Left lung (tissue), 10 donors: ENCODE results near the gene HSH2D. TPM values are rescaled to one million over a fixed set of nuclear protein-coding genes. Genes with fewer than 3 reads are reported as not detected.
"Not testable (repeated sequence)": the region's sequence is repeated elsewhere in the genome, so short reads cannot be mapped to it uniquely, and the experiment has no call there.

Source experiments
- ATAC-seq: fragments of 200-7000 bp; cut with Tn5 transposase; one replicate; pipeline ENCODE4 v1.9.1; 2020; ENCODE audit warnings: moderate library complexity
- DNase-seq, 4 donors: peaks; one replicate each; pipeline ENCODE4 v3.0.0-alpha.2; 2013 to 2020
- H3K27ac ChIP-seq, 2 donors: fragments of 200-600 bp; sonication (generic) in 1 of 2; one replicate each; pipeline versions ENCODE4 v1.5.0 to v1.8.0; 2020 to 2021
- H3K27me3 ChIP-seq, 2 donors: fragments of 200-600 bp; sonication (generic) in 1 of 2; one replicate each; pipeline versions ENCODE4 v1.5.0 to v1.8.0; 2020 to 2021
- H3K36me3 ChIP-seq, 2 donors: fragments of 200-600 bp; sonication (generic) in 1 of 2; one replicate each; pipeline versions ENCODE4 v1.5.0 to v1.8.0; 2020 to 2021
- H3K4me1 ChIP-seq, 2 donors: fragments of 200-600 bp; one replicate each; pipeline ENCODE4 v1.8.0; 2021
- H3K4me3 ChIP-seq, 2 donors: fragments of 200-600 bp; sonication (generic) in 1 of 2; one replicate each; pipeline versions ENCODE4 v1.5.0 to v1.8.0; 2020 to 2021; ENCODE audit warnings: mild to moderate bottlenecking in 1 of 2
- H3K9me3 ChIP-seq, 2 donors: fragments of 200-600 bp; sonication (generic) in 1 of 2; one replicate each; pipeline versions ENCODE4 v1.5.0 to v1.8.0; 2020 to 2021
- intact Hi-C, 2 donors: fragments of 100-400 bp; cut with DNase I; formaldehyde crosslinking; loops; one replicate each; pipeline versions ENCODE4 v1.11.2 to v1.14.2; 2022
- polyA plus RNA-seq, 6 donors: library from polyadenylated mRNA; unstranded; fragments of 120-200 nt; gene quantifications; one replicate each; pipeline ENCODE4 v1.2.1, GENCODE V29; 2013; ENCODE audit not compliant: insufficient read length in 6 of 6
- total RNA-seq, 2 donors: library from RNA; stranded (reverse); fragmentation: NEBNext Ultra II Directional; extraction: Animal tissue kit (Norgen Biotek cat#: 25700); gene quantifications; one replicate each; pipeline ENCODE4 v1.2.1, GENCODE V29; 2021
- TF ChIP-seq, protein P1 (sequence below), 2 donors: fragments of 200-600 bp; sonication (generic) in 1 of 2; IDR thresholded peaks; one replicate each; pipeline versions ENCODE4 v1.5.0 to v1.8.0; 2021; ENCODE audit warnings: antibody characterized with exemption in 2 of 2
- donor health status: DM: no; HTN: yes; CAD: no.
- donor health status: DM: no; HTN: no; CAD: no.

Gene HSH2D
- total and polyA plus RNA-seq, 8 donors: 1.8 to 8.5 (median 2.3) TPM

DNA sequence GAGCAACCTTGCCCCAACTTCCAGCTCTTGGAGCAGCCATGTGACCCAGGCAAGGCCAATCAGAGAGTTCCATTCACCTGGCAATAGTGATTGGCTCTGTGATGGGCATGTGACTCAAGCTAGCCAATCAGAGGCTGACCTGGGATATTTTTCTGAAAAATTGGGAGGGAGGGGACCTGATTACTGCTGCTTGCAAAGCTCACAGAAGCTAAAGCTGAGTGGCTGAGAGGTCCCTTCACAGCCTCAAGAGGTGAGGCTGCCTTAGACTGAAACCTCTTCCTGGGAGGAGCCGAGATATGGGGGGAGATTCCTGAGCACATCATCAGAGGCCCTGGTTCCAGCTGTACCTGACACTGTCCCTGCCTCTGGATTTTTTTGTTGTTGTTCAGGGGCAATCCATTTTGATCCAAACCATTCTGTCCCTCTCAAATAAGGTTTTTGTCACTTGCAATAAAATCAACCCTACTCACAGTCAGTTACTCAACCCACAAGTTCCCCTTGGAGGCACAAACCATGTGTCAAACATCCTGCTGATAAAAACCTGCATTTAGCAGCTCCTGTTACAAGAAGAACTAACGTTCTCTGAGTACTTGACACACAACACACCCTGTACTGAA, 25.1 kb downstream of the HSH2D start:
- intact Hi-C loops: no loop called here
- peak overlapping the region in 1 of 2 donors; percentile 57 for H3K27ac ChIP-seq
- H3K4me1 ChIP-seq: peaks cover 0 to 7% of the 10 kb centered on the region in 2 donors
- H3K36me3 ChIP-seq: no peaks in the 10 kb centered on the region
- DNase-seq (no peak), ATAC-seq (peak; percentile 54)
- H3K4me3 ChIP-seq: no peak overlapping the region
- H3K9me3 ChIP-seq: no peaks in the 10 kb centered on the region
- no peaks in the 10 kb centered on the region for H3K27me3 ChIP-seq
- TF ChIP-seq, protein P1, sequence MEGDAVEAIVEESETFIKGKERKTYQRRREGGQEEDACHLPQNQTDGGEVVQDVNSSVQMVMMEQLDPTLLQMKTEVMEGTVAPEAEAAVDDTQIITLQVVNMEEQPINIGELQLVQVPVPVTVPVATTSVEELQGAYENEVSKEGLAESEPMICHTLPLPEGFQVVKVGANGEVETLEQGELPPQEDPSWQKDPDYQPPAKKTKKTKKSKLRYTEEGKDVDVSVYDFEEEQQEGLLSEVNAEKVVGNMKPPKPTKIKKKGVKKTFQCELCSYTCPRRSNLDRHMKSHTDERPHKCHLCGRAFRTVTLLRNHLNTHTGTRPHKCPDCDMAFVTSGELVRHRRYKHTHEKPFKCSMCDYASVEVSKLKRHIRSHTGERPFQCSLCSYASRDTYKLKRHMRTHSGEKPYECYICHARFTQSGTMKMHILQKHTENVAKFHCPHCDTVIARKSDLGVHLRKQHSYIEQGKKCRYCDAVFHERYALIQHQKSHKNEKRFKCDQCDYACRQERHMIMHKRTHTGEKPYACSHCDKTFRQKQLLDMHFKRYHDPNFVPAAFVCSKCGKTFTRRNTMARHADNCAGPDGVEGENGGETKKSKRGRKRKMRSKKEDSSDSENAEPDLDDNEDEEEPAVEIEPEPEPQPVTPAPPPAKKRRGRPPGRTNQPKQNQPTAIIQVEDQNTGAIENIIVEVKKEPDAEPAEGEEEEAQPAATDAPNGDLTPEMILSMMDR (IDR thresholded peaks at IDR 0.05): no peak

DNA sequence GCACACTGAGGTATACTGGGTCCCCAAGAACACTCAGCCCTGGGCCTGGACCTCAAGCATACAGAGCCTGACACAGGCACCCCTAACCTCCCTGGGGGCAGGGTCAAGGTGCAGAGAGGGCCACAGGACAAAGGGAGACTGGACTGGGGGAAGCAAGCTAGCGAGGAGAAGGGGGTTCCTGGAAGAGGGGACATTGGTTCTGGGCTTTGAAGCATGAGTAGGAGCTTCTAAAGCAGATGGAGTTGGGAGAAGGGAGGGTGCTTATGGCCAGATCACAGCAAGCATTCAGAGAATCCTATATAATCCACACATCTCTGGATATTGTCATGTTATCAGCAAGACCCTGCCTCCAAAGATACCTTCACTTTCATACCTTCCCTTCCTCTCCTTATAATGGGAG, 26.6 kb downstream of the HSH2D start:
- TF ChIP-seq, protein P1 (IDR thresholded peaks at IDR 0.05): no peak
- intact Hi-C loops: no loop called here
- Histone ChIP-seq H3K27me3 (no peaks in the 10 kb centered on the region), H3K4me3 (no peak overlapping the region), H3K9me3 (no peaks in the 10 kb centered on the region), H3K36me3 (no peaks in the 10 kb centered on the region), H3K27ac (no peak overlapping the region), H3K4me1 (peaks cover 0 to 7% of the 10 kb centered on the region in 2 donors)
- ATAC-seq (no peak), DNase-seq (no peak)

DNA sequence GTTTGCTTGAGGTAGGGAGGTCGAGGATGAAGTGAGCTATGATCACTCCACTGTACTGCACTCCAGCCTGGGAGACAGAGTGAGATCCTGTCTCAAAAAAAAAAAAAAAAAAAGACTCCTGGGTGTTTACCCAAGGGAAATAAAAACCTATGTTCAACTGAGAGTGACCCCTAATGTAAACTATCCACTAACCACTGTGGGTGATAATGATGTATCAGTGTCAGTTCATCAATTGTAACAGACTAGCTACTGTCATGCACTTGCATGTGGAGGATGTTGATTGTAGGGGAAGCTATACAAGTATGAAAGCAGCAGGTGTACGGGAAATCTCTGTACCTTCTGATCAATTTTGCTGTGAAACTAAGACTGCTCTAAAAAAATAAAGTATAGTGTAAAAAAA, 32.5 kb downstream of the HSH2D start:
- no peak overlapping the region for H3K27ac ChIP-seq
- H3K27me3 ChIP-seq: peaks cover 0 to 3% of the 10 kb centered on the region in 2 donors
- ATAC-seq (no peak), DNase-seq (no peak)
- H3K9me3 ChIP-seq: no peaks in the 10 kb centered on the region
- H3K36me3 ChIP-seq: no peaks in the 10 kb centered on the region
- H3K4me3 ChIP-seq: no peak overlapping the region
- no peaks in the 10 kb centered on the region for H3K4me1 ChIP-seq
- TF ChIP-seq, protein P1 (IDR thresholded peaks at IDR 0.05): no peak
- intact Hi-C loops: no loop called here

GRCh38 chr19:16178866-16179265, 35.4 kb downstream of the HSH2D start:
- peaks cover 0 to 16% of the 10 kb centered on the region in 2 donors for H3K27me3 ChIP-seq
- intact Hi-C loops: not testable (repeated sequence)

GRCh38 chr19:16180611-16181010, 37.1 kb downstream of the HSH2D start:
- TF ChIP-seq, protein P1 (IDR thresholded peaks at IDR 0.05): no peak
- no peaks in the 10 kb centered on the region for H3K9me3 ChIP-seq
- H3K4me1 ChIP-seq: peaks cover 0 to 10% of the 10 kb centered on the region in 2 donors
- DNase-seq: no peak
- no peak for ATAC-seq
- H3K27ac ChIP-seq: no peak overlapping the region
- H3K4me3 ChIP-seq: no peak overlapping the region
- intact Hi-C loops: loop anchor here in 1 of 2 donors (5.0 kb wide), 1 partner anchor 138 kb away; no protein-coding TSS in a partner anchor
- H3K27me3 ChIP-seq: peaks cover 0 to 16% of the 10 kb centered on the region in 2 donors
- H3K36me3 ChIP-seq: no peaks in the 10 kb centered on the region

More at GRCh38 chr19:16178866-16179265, 35.4 kb downstream of the HSH2D start:
- DNase-seq, ATAC-seq, H3K4me1 ChIP-seq, H3K4me3 ChIP-seq, H3K36me3 ChIP-seq, H3K9me3 ChIP-seq, H3K27ac ChIP-seq: not testable (repeated sequence)
